Suprapubic skin (tissue), 4 donors: Measurements from ENCODE around the gene SAMHD1. TPM values are rescaled to one million over a fixed set of nuclear protein-coding genes. Genes with fewer than 3 reads are reported as not detected.
"Not testable (repeated sequence)": the region's sequence is repeated elsewhere in the genome, so short reads cannot be mapped to it uniquely, and the experiment has no call there.

ENCODE experiments used
- DNase-seq, 2 donors: peaks; one replicate each; pipeline ENCODE4 v3.0.0-alpha.2; 2019; ENCODE audit warnings: low spot score in 2 of 2
- H3K27ac ChIP-seq: fragments of 200-600 bp; sonication (generic); one replicate; pipeline ENCODE4 v1.5.1; 2019
- H3K27me3 ChIP-seq: fragments of 200-600 bp; sonication (generic); one replicate; pipeline ENCODE4 v1.5.1; 2019
- H3K36me3 ChIP-seq: fragments of 200-600 bp; sonication (generic); one replicate; pipeline ENCODE4 v1.5.1; 2019
- H3K4me1 ChIP-seq: fragments of 200-600 bp; sonication (generic); one replicate; pipeline ENCODE4 v1.5.1; 2019
- H3K4me3 ChIP-seq: fragments of 200-600 bp; sonication (generic); one replicate; pipeline ENCODE4 v1.5.1; 2019; ENCODE audit warnings: mild to moderate bottlenecking
- H3K9me3 ChIP-seq: fragments of 200-600 bp; sonication (generic); one replicate; pipeline ENCODE4 v1.5.1; 2019
- EP300 ChIP-seq: sonication (generic); formaldehyde crosslinking; IDR thresholded peaks from one replicate; pipeline ENCODE4 v1.6.1; 2017; ENCODE audit warnings: antibody characterized with exemption
- POLR2A ChIP-seq, 2 donors: fragments of 450-650 bp; IDR thresholded peaks; one replicate each; pipeline ENCODE4 v1.6.1; 2017; ENCODE audit warnings: antibody characterized with exemption in 2 of 2, mild to moderate bottlenecking in 2 of 2, moderate library complexity in 2 of 2
- POLR2AphosphoS5 ChIP-seq, 3 donors: sonication (generic); formaldehyde crosslinking; IDR thresholded peaks; one replicate each; pipeline ENCODE4 v1.6.1; 2017; ENCODE audit warnings: antibody characterized with exemption in 3 of 3
- WGBS: methylation state at CpG from one replicate; pipeline ENCODE4 v1.1.5; 2018; 5-methylcytosine and 5-hydroxymethylcytosine counted together
- total RNA-seq, 4 donors: library from RNA; depleted of rRNA; stranded (reverse); fragments of >200 nt; gene quantifications; one replicate each; pipeline ENCODE4 v1.1.0, GENCODE V29; 2016
- TF ChIP-seq, protein P1 (sequence below), 2 donors: fragments of 200-600 bp in 1 of 2; fragments of 450-650 bp in 1 of 2; sonication (generic) in 1 of 2; IDR thresholded peaks; one replicate each; pipeline ENCODE4 v1.5.1; 2016 to 2019; ENCODE audit warnings: antibody characterized with exemption in 2 of 2, mild to moderate bottlenecking in 1 of 2, moderate library complexity in 1 of 2

SAMHD1 gene
- total RNA-seq, 4 donors from 2014 or later = 32.9 to 77.4 (median 44.2) TPM

DNA sequence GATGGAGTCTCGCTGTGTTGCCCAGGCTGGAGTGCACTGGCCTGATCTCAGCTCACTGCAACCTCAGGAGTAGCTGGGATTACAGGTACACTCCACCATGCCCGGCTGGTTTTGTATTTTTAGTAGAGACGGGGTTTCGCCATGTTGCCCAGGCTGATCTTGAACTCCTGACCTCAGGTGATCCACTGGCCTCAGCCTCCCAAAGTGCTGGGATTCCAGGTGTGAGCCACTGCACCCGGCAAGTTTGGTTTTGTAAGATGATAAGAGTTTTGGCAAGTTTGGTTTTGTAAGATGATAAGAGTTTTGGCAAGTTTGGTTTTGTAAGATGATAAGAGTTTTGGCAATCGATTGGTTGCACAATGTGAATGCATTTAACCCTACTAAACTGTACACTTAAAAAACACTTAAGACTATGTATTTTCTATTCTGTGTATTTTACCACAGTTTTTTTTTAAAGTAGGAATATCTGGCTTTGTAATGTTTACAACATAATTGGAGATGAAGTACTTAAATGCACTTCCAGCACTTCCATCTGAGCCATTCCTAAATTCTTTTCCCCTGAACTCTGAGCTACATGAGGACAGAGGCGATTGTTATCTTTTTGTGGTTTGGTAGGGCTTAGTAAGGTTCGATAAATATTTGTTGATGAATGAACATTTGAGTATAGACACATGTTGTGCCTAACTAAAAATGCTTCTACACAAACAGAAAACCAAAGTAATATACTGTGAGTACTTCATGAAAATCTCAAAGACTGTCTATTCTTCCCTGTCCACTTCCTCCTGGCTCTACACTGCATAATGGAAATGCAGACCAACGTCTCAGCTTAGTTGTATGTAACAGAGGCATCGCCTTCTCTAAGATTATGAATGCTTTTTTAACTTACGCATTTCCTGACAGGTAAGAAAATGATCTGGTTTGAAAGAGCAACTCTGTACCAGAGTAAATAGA lies 18.8 kb downstream of the SAMHD1 start:
- no peak overlapping the region for H3K27ac ChIP-seq
- H3K36me3 ChIP-seq = peaks cover 53% of the 10 kb centered on the region
- TF ChIP-seq, protein P1, sequence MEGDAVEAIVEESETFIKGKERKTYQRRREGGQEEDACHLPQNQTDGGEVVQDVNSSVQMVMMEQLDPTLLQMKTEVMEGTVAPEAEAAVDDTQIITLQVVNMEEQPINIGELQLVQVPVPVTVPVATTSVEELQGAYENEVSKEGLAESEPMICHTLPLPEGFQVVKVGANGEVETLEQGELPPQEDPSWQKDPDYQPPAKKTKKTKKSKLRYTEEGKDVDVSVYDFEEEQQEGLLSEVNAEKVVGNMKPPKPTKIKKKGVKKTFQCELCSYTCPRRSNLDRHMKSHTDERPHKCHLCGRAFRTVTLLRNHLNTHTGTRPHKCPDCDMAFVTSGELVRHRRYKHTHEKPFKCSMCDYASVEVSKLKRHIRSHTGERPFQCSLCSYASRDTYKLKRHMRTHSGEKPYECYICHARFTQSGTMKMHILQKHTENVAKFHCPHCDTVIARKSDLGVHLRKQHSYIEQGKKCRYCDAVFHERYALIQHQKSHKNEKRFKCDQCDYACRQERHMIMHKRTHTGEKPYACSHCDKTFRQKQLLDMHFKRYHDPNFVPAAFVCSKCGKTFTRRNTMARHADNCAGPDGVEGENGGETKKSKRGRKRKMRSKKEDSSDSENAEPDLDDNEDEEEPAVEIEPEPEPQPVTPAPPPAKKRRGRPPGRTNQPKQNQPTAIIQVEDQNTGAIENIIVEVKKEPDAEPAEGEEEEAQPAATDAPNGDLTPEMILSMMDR (IDR thresholded peaks at IDR 0.05) = no peak

DNA sequence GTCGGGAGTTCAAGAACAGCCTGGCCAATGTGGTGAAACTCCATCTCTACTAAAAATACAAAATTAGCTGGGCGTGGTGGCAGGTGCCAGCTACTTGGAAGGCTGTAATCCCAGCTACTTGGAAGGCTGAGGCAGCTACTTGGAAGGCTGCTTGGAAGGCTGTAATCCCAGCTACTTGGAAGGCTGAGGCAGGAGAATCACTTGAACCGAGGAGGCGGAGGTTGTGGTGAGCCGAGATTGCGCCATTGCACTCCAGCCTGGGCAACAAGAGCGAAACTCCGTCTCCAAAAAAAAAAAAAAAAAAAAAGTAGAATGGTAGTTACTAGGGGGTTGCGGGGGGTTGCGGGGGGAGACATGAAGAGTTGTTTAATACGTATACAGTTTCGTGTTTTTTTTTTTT lies 19.4 kb downstream of the SAMHD1 start:
- Histone ChIP-seq H3K4me1 (peaks cover 35% of the 10 kb centered on the region), H3K36me3 (peaks cover 60% of the 10 kb centered on the region)
- H3K27me3 ChIP-seq, H3K9me3 ChIP-seq, H3K27ac ChIP-seq, H3K4me3 ChIP-seq: not testable (repeated sequence)
- 77% methylated on average over 12 of the region's 12 CpGs for WGBS
- peak; percentile 39 to 72 for DNase-seq

More for the DNA sequence above, 18.8 kb downstream of the SAMHD1 start:
- Histone ChIP-seq H3K27me3 (no peaks in the 10 kb centered on the region), H3K9me3 (no peaks in the 10 kb centered on the region), H3K4me1 (peaks cover 42% of the 10 kb centered on the region), H3K4me3 (no peak overlapping the region)
- DNase-seq = peak in 1 of 2 donors; percentile 49
- 60% methylated on average over 11 of the region's 11 CpGs for WGBS

DNA sequence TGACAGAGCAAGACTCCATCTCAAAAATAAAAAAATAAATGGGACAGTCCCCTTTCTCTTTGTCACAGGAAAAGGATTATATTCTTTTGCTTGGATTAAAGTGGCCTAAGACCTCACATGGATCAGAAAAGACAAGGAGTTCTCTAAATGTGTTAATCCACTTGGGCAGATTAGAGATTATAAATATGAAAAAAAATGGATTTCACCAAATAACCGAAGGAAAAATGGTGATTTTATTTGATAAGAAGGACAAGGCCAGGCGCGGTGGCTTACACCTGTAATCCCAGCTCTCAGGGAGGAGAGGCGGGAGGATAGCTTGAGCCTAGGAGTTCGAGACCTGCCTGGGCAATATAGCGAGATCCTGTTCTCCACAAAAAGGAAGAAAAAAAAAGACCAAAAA lies 21.8 kb downstream of the SAMHD1 start:
- peaks cover 76% of the 10 kb centered on the region for H3K36me3 ChIP-seq
- WGBS = 98% methylated on average over 6 of the region's 6 CpGs
- TF ChIP-seq EP300 = no peak
- no peak for TF ChIP-seq POLR2A (IDR thresholded peaks at IDR 0.05)
- TF ChIP-seq, protein P1 (IDR thresholded peaks at IDR 0.05) = no peak
- TF ChIP-seq POLR2AphosphoS5 (IDR thresholded peaks at IDR 0.05) = no peak
- H3K9me3 ChIP-seq = no peaks in the 10 kb centered on the region
- H3K4me1 ChIP-seq = peaks cover 20% of the 10 kb centered on the region
- peak in 1 of 2 donors; percentile 53 for DNase-seq
- H3K27ac ChIP-seq = no peak overlapping the region
- no peaks in the 10 kb centered on the region for H3K27me3 ChIP-seq
- H3K4me3 ChIP-seq = no peak overlapping the region

DNA sequence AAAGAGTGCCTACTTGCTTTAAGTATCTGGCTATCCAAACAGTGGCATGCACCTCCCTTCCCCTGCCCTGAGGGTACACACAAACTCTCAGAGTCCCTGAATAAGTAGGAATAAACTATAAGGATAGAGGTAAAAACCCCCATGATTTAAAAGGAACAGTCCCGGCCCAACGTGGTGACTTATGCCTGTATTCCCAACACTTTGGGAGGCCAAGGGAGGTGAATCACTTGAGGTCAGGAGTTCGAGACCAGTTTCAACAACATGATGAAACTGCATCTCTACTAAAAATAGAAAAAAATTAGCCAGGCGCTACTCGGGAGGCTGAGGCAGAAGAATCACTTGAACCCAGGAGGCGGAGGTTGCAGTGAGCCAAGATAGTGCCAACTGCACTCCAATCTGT lies 22.2 kb downstream of the SAMHD1 start:
- H3K4me3 ChIP-seq = no peak overlapping the region
- TF ChIP-seq, protein P1 (IDR thresholded peaks at IDR 0.05) = no peak
- TF ChIP-seq POLR2A (IDR thresholded peaks at IDR 0.05) = no peak
- TF ChIP-seq EP300 = no peak
- TF ChIP-seq POLR2AphosphoS5 (IDR thresholded peaks at IDR 0.05) = no peak
- H3K36me3 ChIP-seq = peaks cover 74% of the 10 kb centered on the region
- DNase-seq = peak in 1 of 2 donors; percentile 55
- H3K27me3 ChIP-seq = no peaks in the 10 kb centered on the region
- no peak overlapping the region for H3K27ac ChIP-seq
- no peaks in the 10 kb centered on the region for H3K9me3 ChIP-seq
- WGBS = 74% methylated on average over 6 of the region's 6 CpGs
- H3K4me1 ChIP-seq = peaks cover 20% of the 10 kb centered on the region

DNA sequence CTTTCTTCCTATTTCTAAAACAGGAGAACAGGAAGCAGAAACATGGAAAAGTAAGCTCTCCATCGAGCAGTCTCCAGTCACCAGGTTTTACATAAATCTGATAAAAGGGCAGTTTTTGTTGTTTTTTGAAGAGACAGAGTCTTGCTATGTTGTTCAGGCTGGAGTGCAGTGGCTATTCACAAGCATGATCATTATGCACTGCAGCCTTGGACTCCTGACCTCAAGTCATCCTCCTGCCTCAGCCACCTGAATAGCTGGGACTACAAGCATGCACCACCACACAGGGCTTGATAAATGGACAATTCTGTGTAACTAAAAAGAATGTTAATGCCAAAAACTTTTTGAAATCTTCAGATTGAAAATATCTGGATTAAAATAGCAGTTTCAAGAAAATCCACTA lies 23.8 kb downstream of the SAMHD1 start:
- no peak overlapping the region for H3K27ac ChIP-seq
- H3K36me3 ChIP-seq = peaks cover 75% of the 10 kb centered on the region
- 81% methylated on average over 1 of the region's 1 CpG for WGBS
- DNase-seq = no peak
- H3K4me1 ChIP-seq = peaks cover 19% of the 10 kb centered on the region
- H3K27me3 ChIP-seq = no peaks in the 10 kb centered on the region
- no peaks in the 10 kb centered on the region for H3K9me3 ChIP-seq
- no peak overlapping the region for H3K4me3 ChIP-seq
- TF ChIP-seq EP300 (no peak), POLR2AphosphoS5 (IDR thresholded peaks at IDR 0.05) (no peak), POLR2A (IDR thresholded peaks at IDR 0.05) (no peak)
- TF ChIP-seq, protein P1 (IDR thresholded peaks at IDR 0.05) = no peak
